Ectodermal cell (in vitro differentiated cells): ENCODE results near the gene CTRB1.

Experiments
- H3K27ac ChIP-seq: 2 replicates; pipeline ENCODE4 v1.7.0; 2013; ENCODE audit warnings: mild to moderate bottlenecking, low read depth, low read length; ENCODE audit not compliant: insufficient read depth, poor library complexity, severe bottlenecking
- H3K27me3 ChIP-seq: 2 replicates; pipeline ENCODE4 v1.7.0; 2013; ENCODE audit warnings: mild to moderate bottlenecking, low read length; ENCODE audit not compliant: insufficient read depth, control insufficient read depth, poor library complexity, severe bottlenecking
- H3K36me3 ChIP-seq: one replicate; pipeline ENCODE4 v1.7.0; 2013; ENCODE audit warnings: low read length; ENCODE audit not compliant: control insufficient read depth, insufficient read depth
- H3K4me1 ChIP-seq: one replicate; pipeline ENCODE4 v1.7.0; 2013; ENCODE audit warnings: low read length; ENCODE audit not compliant: control insufficient read depth, insufficient read depth
- H3K4me3 ChIP-seq: 2 replicates; pipeline ENCODE4 v1.7.0; 2013; ENCODE audit warnings: low read depth, low read length, control low read depth; ENCODE audit not compliant: insufficient read depth
- H3K9me3 ChIP-seq: 2 replicates; pipeline ENCODE4 v1.7.0; 2013; ENCODE audit warnings: mild to moderate bottlenecking, low read length, moderate library complexity; ENCODE audit not compliant: control insufficient read depth
- WGBS, 2 experiments: methylation state at CpG; one replicate each; pipeline ENCODE4 v1.1.7; 2013; ENCODE audit warnings: missing lambda C conversion rate in 2 of 2; 5-methylcytosine and 5-hydroxymethylcytosine counted together

CTRB1 gene

GRCh38 chr16:75247249-75247648, 28.5 kb downstream of the CTRB1 start:
- peaks cover 50% of the 10 kb centered on the region for H3K4me1 ChIP-seq
- H3K27me3 ChIP-seq, result peaks cover 8% of the 10 kb centered on the region
- WGBS, 2 experiments, result 91 to 93% methylated on average over 13 of the region's 13 CpGs
- H3K4me3 ChIP-seq, result no peak overlapping the region
- H3K27ac ChIP-seq, result no peak overlapping the region
- H3K9me3 ChIP-seq, result no peaks in the 10 kb centered on the region
- H3K36me3 ChIP-seq, result peaks cover 5% of the 10 kb centered on the region

GRCh38 chr16:75248142-75248535, 29.4 kb downstream of the CTRB1 start:
- peaks cover 8% of the 10 kb centered on the region for H3K27me3 ChIP-seq
- H3K9me3 ChIP-seq, result no peaks in the 10 kb centered on the region
- H3K4me1 ChIP-seq, result peaks cover 59% of the 10 kb centered on the region
- H3K36me3 ChIP-seq, result no peaks in the 10 kb centered on the region
- WGBS, 2 experiments, result 88 to 92% methylated on average over 13 of the region's 13 CpGs
- H3K27ac ChIP-seq, result no peak overlapping the region
- H3K4me3 ChIP-seq, result no peak overlapping the region

GRCh38 chr16:75248536-75249380, 30.0 kb downstream of the CTRB1 start:
- no peak overlapping the region for H3K27ac ChIP-seq
- H3K36me3 ChIP-seq, result no peaks in the 10 kb centered on the region
- peaks cover 8% of the 10 kb centered on the region for H3K27me3 ChIP-seq
- H3K4me1 ChIP-seq, result peaks cover 65% of the 10 kb centered on the region
- H3K4me3 ChIP-seq, result no peak overlapping the region
- 91% methylated on average over 17 of the region's 17 CpGs for WGBS, 2 experiments
- no peaks in the 10 kb centered on the region for H3K9me3 ChIP-seq

- no peak overlapping the region for H3K4me3 ChIP-seq
- no peak overlapping the region for H3K27ac ChIP-seq
These were observed 30.7 kb downstream of the CTRB1 start for GRCh38 chr16:75249441-75249840.

GRCh38 chr16:75250089-75250808, 31.5 kb downstream of the CTRB1 start:
- Histone ChIP-seq H3K9me3 (no peaks in the 10 kb centered on the region), H3K4me1 (peaks cover 66% of the 10 kb centered on the region), H3K36me3 (no peaks in the 10 kb centered on the region), H3K4me3 (peak overlapping the region; percentile 61), H3K27ac (no peak overlapping the region), H3K27me3 (peaks cover 8% of the 10 kb centered on the region)
- WGBS, 2 experiments, result 17 to 21% methylated on average over 29 of the region's 29 CpGs

More at GRCh38 chr16:75249441-75249840, 30.7 kb downstream of the CTRB1 start:
- Histone ChIP-seq H3K4me1 (peaks cover 66% of the 10 kb centered on the region), H3K36me3 (no peaks in the 10 kb centered on the region), H3K9me3 (no peaks in the 10 kb centered on the region), H3K27me3 (peaks cover 8% of the 10 kb centered on the region)
- WGBS, 2 experiments, result 77% methylated on average over 5 of the region's 5 CpGs

GRCh38 chr16:75250809-75251279, 32.1 kb downstream of the CTRB1 start:
- Histone ChIP-seq H3K4me3 (peak overlapping the region; percentile 61), H3K4me1 (peaks cover 63% of the 10 kb centered on the region), H3K27me3 (peaks cover 8% of the 10 kb centered on the region), H3K9me3 (no peaks in the 10 kb centered on the region), H3K36me3 (no peaks in the 10 kb centered on the region), H3K27ac (no peak overlapping the region)
- 0% methylated on average over 59 of the region's 59 CpGs for WGBS, 2 experiments

- H3K27ac ChIP-seq, result peak within 1 kb of the TSS; percentile 40
- H3K4me1 ChIP-seq, result peaks cover 69% of the 10 kb centered on the region
- no peaks in the 10 kb centered on the region for H3K9me3 ChIP-seq
- H3K4me3 ChIP-seq, result peak within 1 kb of the TSS; percentile 61
- H3K27me3 ChIP-seq, result peaks cover 8% of the 10 kb centered on the region
- H3K36me3 ChIP-seq, result no peaks in the 10 kb centered on the region
- 1% methylated on average over 82 to 84 of the region's 84 CpGs for WGBS, 2 experiments
These were observed 32.7 kb downstream of the CTRB1 start, which contains the start of gene BCAR1 for GRCh38 chr16:75251280-75252048. TSS of gene BCAR1 (minus strand) at chr16:75251624. CDS start at chr16:75251482, 142 bp downstream.

- Histone ChIP-seq H3K27me3 (peaks cover 8% of the 10 kb centered on the region), H3K36me3 (no peaks in the 10 kb centered on the region), H3K9me3 (no peaks in the 10 kb centered on the region), H3K27ac (peak overlapping the region; percentile 40), H3K4me3 (no peak overlapping the region), H3K4me1 (peaks cover 69% of the 10 kb centered on the region)
- WGBS, 2 experiments, result 56 to 60% methylated on average over 24 of the region's 24 CpGs
These were observed 33.5 kb downstream of the CTRB1 start for GRCh38 chr16:75252049-75252864.
